Activated naive CD8-positive, alpha-beta T cell treated with anti-CD3 and anti-CD28 coated beads for 36 hours (primary cell): ENCODE measurements around the gene TSEN54. TPM values are rescaled to one million over a fixed set of nuclear protein-coding genes. Genes with fewer than 3 reads are reported as not detected.

Experiments used
- DNase-seq: peaks from one replicate; pipeline ENCODE4 v3.0.0; 2021
- H3K27ac Mint-ChIP-seq: one replicate; pipeline ENCODE4 v1.8.0; 2022; ENCODE audit warnings: mild to moderate bottlenecking, moderate library complexity, mixed read lengths
- H3K27me3 Mint-ChIP-seq: one replicate; pipeline ENCODE4 v1.8.0; 2022; ENCODE audit warnings: mild to moderate bottlenecking, mixed read lengths
- H3K36me3 Mint-ChIP-seq: one replicate; pipeline ENCODE4 v1.8.0; 2021; ENCODE audit warnings: mild to moderate bottlenecking, mixed read lengths
- H3K4me1 Mint-ChIP-seq: one replicate; pipeline ENCODE4 v1.8.0; 2021; ENCODE audit warnings: mixed read lengths
- H3K4me3 Mint-ChIP-seq: one replicate; pipeline ENCODE4 v1.8.0; 2022; ENCODE audit warnings: mild to moderate bottlenecking, moderate library complexity, mixed read lengths
- H3K9me3 Mint-ChIP-seq: one replicate; pipeline ENCODE4 v1.8.0; 2022; ENCODE audit warnings: mixed read lengths
- total RNA-seq, 2 experiments: library from RNA; stranded (reverse); gene quantifications; one replicate each; pipeline ENCODE4 v1.2.3, GENCODE V29; 2021

TSEN54 gene
- total RNA-seq, 2 experiments from 2014 or later: 44.6 to 45.5 TPM

DNA sequence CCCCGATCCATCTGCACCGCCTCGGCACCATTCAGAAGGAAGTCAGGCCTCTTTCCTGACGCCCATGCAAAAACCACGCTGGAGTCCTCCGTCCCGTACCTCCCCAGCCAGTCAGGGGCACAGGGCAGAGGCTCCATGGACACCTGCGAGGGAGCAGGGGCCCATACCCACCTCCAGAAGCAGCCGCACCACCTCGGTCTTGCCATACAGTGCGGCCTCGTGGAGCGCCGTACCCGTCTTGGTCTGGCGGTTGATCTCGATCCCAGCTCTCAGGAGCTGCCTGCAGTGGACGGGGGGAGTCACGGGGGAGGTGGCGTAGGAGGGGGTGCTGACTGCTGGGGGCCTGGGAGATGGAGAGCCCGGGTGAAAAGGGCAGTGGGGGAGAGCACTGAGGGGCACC, 10.2 kb upstream of the TSEN54 start:
- Mint-ChIP-seq H3K27me3 (no peaks in the 10 kb centered on the region), H3K27ac (no peak overlapping the region), H3K4me1 (no peaks in the 10 kb centered on the region), H3K9me3 (no peaks in the 10 kb centered on the region), H3K36me3 (no peaks in the 10 kb centered on the region), H3K4me3 (no peak overlapping the region)
- DNase-seq: no peak

DNA sequence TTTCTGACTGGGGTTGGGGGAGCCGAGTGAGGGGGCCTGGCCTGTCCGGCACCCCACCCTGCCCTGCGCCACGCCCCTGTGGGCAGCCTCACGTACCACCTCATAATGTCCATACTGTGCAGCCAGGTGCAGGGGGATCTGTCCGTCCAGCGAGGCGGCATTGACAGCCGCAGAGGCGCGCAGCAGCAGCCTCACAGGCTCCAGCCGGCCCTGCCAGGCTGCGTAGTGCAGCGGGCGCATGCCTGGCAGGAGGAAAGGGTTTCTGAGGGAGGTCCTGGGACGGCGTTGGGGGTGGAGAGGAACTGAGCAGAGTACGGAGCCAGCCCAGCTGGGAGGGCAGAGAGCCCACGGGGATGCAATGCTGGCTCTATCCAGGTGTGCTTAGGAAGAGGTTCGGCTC, 9.4 kb upstream of the TSEN54 start:
- Mint-ChIP-seq H3K27ac (no peak overlapping the region), H3K4me1 (no peaks in the 10 kb centered on the region), H3K27me3 (no peaks in the 10 kb centered on the region), H3K9me3 (no peaks in the 10 kb centered on the region), H3K4me3 (no peak overlapping the region), H3K36me3 (no peaks in the 10 kb centered on the region)
- DNase-seq: no peak

DNA sequence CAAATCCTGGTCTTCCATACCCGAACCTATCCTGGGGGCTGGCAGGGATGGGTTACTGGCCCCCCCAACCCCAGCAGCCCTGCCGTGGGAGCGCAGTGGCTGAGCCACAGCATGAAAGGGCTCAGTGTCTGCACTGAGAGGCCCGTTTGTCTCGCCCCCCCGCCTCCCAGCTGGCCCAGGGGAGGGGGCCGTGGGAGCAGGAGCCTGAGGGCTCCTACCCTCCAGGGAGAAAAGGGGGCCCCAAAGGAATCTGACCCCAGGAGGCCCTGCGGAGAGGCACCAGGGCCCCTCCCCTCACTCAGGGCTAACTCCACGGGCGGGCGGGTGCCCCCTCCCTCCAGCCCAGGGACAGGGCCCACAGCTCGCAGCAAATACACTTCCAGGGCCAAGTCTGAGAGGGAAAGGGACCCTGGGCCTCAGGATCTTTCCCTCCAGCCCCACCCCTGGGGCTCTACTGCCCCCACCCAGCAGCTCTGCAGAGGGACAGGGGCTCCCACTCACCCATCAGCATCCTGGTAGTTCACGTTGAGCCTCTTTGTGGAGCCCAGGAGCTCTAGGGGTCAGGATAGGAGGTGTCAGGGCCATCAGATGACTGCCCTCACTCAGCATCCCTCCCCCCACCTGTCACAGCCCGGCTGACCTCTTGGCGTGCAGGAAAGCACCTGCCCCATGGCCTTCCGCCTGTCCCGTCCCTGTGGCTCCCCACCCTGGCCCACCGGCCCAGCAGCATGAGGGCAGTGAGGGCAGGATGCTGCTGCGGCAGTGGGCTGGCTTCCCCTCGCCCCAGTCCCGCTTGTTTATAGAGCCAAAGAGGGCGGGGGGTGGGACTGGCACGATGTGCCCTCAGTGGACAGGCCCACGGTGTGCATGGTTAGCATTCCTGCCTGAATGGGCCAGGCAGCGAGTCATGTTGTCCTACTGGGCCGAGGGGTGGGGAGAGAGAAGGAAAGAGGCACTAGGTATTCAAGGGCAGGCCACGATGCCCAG, 8.3 kb upstream of the TSEN54 start:
- Mint-ChIP-seq H3K9me3 (no peaks in the 10 kb centered on the region), H3K27me3 (no peaks in the 10 kb centered on the region), H3K36me3 (no peaks in the 10 kb centered on the region), H3K4me1 (no peaks in the 10 kb centered on the region), H3K4me3 (no peak overlapping the region), H3K27ac (no peak overlapping the region)
- no peak for DNase-seq

DNA sequence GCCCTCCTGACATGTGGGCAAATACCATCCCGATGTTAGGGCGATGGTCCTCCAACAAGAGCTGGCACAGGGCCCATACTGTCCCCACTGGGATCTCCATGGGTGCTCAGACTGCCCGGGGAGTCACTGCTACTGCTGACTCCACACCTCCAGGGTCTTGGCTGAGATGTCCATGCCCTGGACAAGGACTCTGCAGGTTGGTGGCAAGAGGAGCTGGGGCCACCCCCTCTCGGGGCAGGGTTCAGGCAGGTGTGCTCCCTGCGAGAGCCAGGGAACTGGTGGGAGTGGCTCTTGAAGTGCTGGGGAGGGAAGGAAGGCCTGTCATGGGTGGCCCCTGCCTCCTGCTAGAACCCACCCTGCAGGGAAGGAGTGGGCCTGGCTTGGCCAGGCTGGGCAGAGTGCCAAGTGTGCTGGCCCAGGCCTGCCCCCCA, 7.4 kb upstream of the TSEN54 start:
- peaks cover under 1% of the 10 kb centered on the region for H3K4me1 Mint-ChIP-seq
- no peaks in the 10 kb centered on the region for H3K36me3 Mint-ChIP-seq
- no peak for DNase-seq
- no peak overlapping the region for H3K27ac Mint-ChIP-seq
- H3K27me3 Mint-ChIP-seq: peaks cover 3% of the 10 kb centered on the region
- no peak overlapping the region for H3K4me3 Mint-ChIP-seq
- H3K9me3 Mint-ChIP-seq: no peaks in the 10 kb centered on the region

DNA sequence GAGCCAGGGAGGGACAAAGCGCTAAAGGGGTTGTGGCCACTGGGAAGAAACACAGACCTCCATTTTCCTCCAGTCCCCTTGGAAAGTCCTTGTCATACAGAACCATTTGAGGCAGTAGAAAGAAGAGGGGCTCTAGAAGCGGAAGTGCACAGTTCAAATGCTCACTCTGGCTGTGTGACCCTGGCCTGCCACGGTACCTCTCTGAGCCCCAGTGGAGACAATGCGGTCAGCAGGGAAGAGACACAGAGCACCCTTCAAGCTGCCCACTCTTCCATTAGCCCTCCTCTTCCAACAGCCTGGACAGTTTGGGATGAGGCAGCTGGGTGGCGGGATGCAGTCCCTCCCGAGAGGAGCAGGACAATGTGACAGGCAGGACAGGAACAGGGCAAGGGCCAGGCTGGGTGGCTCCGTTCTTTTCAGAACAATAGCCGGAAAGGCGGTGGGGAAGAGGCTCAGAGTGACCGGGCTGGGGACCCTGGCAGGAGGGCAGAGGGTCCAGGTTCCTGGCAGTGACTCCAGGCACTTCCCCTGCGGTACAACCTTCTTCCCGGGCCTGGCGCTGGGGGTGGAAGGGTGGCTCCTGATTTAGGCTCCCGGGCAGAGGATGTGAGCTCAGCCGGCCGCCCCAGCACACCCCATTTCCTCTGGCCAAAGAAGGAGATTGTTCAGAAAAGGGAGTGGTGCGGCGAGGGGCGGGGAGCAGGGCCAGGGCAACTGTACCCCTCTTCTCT, 6.6 kb upstream of the TSEN54 start:
- Mint-ChIP-seq H3K4me1 (peaks cover 3% of the 10 kb centered on the region), H3K27ac (no peak overlapping the region), H3K36me3 (no peaks in the 10 kb centered on the region), H3K27me3 (peaks cover 3% of the 10 kb centered on the region), H3K9me3 (no peaks in the 10 kb centered on the region), H3K4me3 (no peak overlapping the region)
- DNase-seq: no peak

DNA sequence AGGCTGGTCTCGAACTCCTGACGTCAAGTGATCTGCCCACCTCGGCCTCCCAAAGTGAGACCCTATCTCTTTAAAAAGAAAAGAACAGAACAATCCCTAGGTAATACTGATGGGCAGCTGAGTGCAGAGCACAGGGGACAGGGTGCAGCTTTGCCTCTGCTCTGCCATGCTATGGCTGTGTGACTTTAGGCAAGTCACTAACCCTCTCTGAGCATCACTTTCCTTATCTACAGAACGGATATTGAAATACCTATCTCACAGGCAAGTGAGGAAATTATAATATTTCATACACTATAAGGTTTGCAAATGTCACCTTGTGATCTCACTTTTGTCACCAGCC, 5.1 kb upstream of the TSEN54 start:
- Mint-ChIP-seq H3K4me1 (peaks cover 3% of the 10 kb centered on the region), H3K27me3 (peaks cover 3% of the 10 kb centered on the region), H3K4me3 (no peak overlapping the region), H3K36me3 (no peaks in the 10 kb centered on the region), H3K27ac (no peak overlapping the region), H3K9me3 (no peaks in the 10 kb centered on the region)
- DNase-seq: no peak

DNA sequence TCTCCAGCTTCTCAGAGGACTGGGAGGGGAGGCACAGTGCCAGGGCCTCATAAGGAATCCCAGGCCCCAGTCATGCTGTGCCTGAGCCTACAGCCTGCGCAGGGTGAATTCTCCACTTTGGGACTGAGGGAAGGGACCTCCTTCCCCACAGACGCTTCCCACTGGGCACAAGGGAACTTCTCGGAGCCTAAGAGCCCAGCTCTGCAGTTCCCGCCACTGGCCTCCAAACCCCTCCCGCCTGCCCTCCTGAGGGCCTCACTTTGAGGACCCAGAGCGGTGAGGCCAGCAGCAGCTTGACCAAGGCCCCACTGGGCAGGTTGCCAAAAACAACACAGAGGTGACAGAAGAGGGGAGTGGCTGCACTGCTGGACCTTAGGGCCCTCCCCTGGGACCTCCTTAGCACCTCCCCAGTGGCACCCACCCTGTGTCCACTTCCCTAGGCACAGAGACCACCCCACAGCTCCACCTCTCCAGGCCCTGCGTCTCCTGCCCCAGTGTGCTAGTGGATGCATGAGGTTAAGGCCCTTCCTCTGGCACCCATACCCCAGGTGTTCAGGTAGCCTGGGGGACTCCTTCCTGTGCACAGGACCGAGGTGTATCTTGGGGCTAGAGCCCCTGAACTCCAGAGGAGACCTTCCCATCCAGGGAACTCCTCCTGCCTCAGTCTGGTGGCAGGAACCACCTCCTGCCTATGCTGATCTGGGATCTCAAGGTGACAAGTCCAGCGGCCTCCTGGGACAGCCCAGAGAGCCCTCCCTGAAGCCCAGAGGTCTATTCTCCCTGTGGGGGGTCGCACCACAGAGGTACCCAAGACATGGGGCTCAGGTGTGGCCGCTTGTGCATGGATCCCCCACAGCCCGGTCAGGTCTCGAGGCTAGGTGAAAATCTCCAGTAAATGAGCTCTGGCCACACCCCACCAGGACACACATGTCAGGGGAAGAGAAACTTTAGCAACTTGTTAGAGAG, 4.4 kb upstream of the TSEN54 start:
- H3K4me1 Mint-ChIP-seq: peaks cover 3% of the 10 kb centered on the region
- no peak overlapping the region for H3K4me3 Mint-ChIP-seq
- H3K27me3 Mint-ChIP-seq: peaks cover 3% of the 10 kb centered on the region
- no peaks in the 10 kb centered on the region for H3K36me3 Mint-ChIP-seq
- H3K27ac Mint-ChIP-seq: no peak overlapping the region
- H3K9me3 Mint-ChIP-seq: no peaks in the 10 kb centered on the region
- DNase-seq: no peak

DNA sequence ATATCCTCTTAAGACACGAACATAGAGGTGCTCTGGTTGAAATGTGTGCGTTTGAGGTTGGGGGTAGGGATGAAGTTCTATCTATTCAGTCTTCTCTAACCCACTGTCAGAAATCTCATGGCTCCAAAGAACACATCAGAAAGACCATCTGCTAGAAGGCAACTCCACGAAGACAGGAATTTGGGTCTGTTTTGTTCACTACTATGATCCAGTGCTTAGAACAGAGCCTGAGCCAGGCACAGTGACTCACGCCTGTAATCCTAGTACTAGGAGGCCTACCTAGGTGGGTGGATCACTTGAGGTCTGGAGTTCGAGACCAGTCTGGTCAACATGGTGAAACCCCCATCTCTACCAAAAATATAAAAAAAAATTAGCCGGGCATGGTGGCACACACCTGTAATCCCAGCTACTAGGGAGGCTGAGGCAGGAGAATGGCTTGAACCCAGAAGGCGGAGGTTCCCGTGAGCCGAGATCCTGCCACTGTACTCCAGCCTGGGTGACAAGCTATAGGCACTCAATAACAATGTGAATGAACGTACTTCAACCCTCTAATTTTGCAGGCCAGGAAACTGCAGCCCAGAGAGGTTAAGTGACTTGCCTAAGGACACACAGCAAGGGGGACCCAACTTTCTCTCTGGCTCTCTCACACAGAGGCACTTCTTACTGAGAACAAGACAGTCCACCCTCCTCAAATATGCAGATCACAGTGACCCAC, 3.2 kb upstream of the TSEN54 start:
- H3K36me3 Mint-ChIP-seq: peaks cover 7% of the 10 kb centered on the region
- DNase-seq: no peak
- H3K27me3 Mint-ChIP-seq: peaks cover 3% of the 10 kb centered on the region
- no peaks in the 10 kb centered on the region for H3K9me3 Mint-ChIP-seq
- no peak overlapping the region for H3K4me3 Mint-ChIP-seq
- H3K27ac Mint-ChIP-seq: no peak overlapping the region
- H3K4me1 Mint-ChIP-seq: peaks cover 11% of the 10 kb centered on the region

DNA sequence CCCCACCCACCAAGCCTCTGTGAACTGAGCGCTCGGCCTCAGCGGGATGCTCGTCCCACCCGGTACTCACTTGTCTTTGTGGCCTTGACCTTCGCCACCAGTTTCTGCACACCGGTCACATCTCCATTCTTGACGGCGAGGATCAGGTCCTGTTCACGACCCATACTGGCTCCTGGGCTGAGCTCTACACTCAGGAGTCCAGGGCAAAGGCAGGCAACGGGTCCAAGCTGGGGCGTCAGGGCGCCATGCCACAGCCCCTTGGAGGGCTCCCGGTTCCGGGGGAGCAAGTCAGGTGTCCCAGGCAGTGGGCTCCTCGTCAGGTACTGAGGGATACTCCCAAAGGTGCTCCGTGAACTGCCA, 2.7 kb upstream of the TSEN54 start:
- no peak overlapping the region for H3K27ac Mint-ChIP-seq
- H3K27me3 Mint-ChIP-seq: peaks cover 3% of the 10 kb centered on the region
- no peak overlapping the region for H3K4me3 Mint-ChIP-seq
- no peaks in the 10 kb centered on the region for H3K9me3 Mint-ChIP-seq
- H3K36me3 Mint-ChIP-seq: peaks cover 12% of the 10 kb centered on the region
- no peak for DNase-seq
- H3K4me1 Mint-ChIP-seq: peaks cover 16% of the 10 kb centered on the region

DNA sequence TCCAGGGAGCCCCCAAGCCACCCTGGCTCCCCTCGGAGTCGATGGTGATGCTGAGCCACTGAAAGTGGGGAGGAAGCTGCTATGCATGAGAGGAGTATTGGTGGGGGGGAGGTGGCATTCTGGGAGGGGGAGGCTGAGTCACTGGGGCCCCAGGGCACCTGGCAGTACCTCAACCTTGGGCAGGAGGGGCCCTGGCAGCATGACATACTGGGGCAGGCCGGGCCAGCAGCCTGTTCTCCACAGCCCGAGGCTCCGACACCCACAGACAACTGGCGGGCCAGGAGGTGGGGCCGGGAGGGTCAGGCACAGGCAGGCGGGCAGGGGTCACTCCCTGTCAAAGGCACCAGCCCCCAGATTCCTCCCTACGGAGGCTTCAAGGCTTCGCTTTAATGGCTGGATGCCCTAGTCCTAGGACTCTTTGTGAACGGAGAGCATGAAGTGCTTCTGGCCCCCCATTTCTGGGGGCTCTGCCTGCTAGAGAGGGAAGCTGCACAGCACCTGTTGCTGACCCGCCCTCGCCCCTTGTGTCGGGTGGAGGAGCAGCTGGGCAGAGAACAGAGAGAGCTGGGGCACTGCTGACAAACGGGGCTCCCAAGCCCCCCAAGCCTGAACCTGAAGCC, 1.9 kb upstream of the TSEN54 start:
- Mint-ChIP-seq H3K27me3 (peaks cover 3% of the 10 kb centered on the region), H3K27ac (no peak overlapping the region), H3K4me1 (peaks cover 20% of the 10 kb centered on the region), H3K9me3 (no peaks in the 10 kb centered on the region), H3K36me3 (peaks cover 13% of the 10 kb centered on the region), H3K4me3 (peak overlapping the region; percentile 58)
- peak; percentile 12 for DNase-seq

DNA sequence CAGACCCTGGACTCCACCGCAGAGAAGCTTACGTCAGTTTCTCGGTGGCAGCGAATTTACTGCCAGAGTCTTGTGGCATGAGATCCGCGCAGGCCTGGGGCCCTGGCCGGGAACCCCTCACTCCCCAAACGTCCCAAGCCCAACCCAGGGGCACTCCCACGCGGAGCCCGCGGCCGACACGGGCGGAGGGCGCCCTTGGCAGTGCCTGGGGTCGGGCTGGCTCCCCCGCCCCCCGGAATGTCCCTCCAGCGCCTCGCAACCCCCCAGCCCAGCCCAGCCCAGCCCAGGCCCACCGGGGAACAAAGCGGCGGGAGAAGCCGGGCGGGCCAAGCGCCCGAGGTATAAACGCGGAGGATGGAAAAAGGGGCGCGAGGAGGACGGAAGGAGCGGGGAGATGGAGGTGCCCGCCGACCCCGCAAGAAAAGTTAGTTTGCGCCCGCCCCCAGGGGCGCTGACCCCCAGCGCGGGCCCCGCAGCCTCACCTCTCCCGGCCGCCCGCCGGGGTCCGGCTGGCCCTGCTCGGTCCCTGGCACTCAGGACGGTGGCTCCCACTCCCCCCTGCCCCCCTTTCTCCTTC, 1.3 kb upstream of the TSEN54 start:
- H3K9me3 Mint-ChIP-seq: no peaks in the 10 kb centered on the region
- H3K27ac Mint-ChIP-seq: no peak overlapping the region
- H3K4me3 Mint-ChIP-seq: peak overlapping the region; percentile 75
- peak; percentile 16 for DNase-seq
- peaks cover 17% of the 10 kb centered on the region for H3K36me3 Mint-ChIP-seq
- peaks cover 23% of the 10 kb centered on the region for H3K4me1 Mint-ChIP-seq
- H3K27me3 Mint-ChIP-seq: peaks cover 3% of the 10 kb centered on the region

DNA sequence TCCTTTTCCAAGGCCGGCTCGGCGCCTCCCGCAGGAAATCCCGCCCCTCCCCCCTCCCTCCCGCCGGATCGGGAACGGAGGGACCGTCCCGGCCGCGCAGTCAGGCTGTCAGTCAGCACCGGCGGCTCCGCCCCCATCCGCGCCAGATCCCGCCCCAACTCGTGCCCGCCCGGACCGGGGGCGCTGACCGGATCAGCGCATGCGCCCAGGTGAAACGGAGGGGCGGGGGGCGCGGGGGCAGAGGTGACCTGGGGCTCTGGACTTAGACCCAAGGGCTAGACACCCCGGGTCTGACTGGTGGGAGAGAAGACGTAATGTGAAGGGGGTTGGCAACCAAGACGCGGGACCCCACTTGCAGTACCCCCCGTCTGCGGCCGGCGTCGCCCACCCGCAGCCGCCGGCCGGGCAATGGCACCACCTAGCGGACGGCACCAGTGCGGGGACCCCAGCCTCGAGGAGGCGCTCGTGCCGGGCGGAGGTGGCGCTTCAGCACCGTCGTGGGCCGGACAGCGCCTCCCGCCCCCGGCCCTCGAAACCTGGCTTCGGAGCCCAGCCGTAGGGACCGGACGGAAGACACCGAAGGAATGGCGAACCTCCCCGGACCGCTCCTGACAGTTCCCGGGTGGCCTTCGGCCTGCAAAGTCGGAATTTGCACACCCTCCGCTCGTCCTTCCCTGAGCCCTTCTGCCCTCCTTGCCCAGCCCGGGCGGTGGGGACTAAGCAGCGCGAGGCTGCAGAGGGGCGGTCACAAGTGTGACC, 653 bp upstream of the TSEN54 start, which contains the start of gene CASKIN2:
Gene CASKIN2 (minus strand): TSS at position 42 of the 759 bp plus-strand sequence. CDS start 1,733 bp downstream, outside the sequence.
- H3K36me3 Mint-ChIP-seq: peaks cover 17% of the 10 kb centered on the region
- peaks cover 23% of the 10 kb centered on the region for H3K4me1 Mint-ChIP-seq
- peaks cover 3% of the 10 kb centered on the region for H3K27me3 Mint-ChIP-seq
- peak; percentile 89 for DNase-seq
- no peaks in the 10 kb centered on the region for H3K9me3 Mint-ChIP-seq
- peak within 1 kb of the TSS; percentile 75 for H3K4me3 Mint-ChIP-seq
- H3K27ac Mint-ChIP-seq: no peak within 1 kb of the TSS
